ENCODE measurements around the gene BRINP2. TPM values are rescaled to one million over a fixed set of nuclear protein-coding genes. Genes with fewer than 3 reads are reported as not detected.

The BRINP2 gene
- total and polyA plus RNA-seq, 2 of the 13 experiments (the other 11 are each of a cell fraction or from before 2014, with no cell fraction given) = 0.08 to 0.20 TPM

DNA sequence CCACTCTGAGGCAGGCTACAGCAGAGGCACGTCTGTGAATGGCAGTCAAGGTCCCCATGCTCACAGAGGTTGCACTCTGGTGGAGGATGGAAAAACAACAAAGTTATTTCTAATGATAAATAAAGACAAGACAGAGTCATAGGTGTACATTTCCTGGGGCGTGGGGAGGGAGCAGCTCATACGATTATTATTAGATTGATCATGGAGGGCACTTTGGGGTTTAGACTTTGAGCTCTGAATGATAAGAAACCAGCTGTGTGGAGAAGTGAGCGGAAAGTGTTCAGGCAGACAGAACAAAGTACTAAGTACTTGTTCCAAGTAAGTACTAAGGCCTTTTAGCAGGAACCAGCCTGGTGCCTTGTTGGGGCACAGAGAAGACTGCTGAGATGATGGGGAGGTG is 86.8 kb downstream of the BRINP2 start (continued):
- no peak for TF ChIP-seq SP4 (CRISPR knock-in tag; IDR thresholded peaks at IDR 0.05)
- no peak for TF ChIP-seq SAP130 (CRISPR knock-in tag; IDR thresholded peaks at IDR 0.05; ENCODE audit: low read depth)
- TF ChIP-seq, protein P1, sequence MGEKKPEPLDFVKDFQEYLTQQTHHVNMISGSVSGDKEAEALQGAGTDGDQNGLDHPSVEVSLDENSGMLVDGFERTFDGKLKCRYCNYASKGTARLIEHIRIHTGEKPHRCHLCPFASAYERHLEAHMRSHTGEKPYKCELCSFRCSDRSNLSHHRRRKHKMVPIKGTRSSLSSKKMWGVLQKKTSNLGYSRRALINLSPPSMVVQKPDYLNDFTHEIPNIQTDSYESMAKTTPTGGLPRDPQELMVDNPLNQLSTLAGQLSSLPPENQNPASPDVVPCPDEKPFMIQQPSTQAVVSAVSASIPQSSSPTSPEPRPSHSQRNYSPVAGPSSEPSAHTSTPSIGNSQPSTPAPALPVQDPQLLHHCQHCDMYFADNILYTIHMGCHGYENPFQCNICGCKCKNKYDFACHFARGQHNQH (CRISPR knock-in tag; IDR thresholded peaks at IDR 0.05) = no peak
- TF ChIP-seq ZNF577 (CRISPR knock-in tag; IDR thresholded peaks at IDR 0.05; ENCODE audit: borderline replicate concordance, low read depth) = no peak
- TF ChIP-seq FOXK2 (IDR thresholded peaks at IDR 0.05) = no peak
- TF ChIP-seq, protein P2, sequence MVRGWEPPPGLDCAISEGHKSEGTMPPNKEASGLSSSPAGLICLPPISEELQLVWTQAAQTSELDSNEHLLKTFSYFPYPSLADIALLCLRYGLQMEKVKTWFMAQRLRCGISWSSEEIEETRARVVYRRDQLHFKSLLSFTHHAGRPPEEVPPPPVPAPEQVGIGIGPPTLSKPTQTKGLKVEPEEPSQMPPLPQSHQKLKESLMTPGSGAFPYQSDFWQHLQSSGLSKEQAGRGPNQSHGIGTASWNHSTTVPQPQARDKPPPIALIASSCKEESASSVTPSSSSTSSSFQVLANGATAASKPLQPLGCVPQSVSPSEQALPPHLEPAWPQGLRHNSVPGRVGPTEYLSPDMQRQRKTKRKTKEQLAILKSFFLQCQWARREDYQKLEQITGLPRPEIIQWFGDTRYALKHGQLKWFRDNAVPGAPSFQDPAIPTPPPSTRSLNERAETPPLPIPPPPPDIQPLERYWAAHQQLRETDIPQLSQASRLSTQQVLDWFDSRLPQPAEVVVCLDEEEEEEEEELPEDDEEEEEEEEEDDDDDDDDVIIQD (CRISPR knock-in tag; IDR thresholded peaks at IDR 0.05; ENCODE audit: low read depth) = no peak
- TF ChIP-seq ZNF251 (CRISPR knock-in tag; IDR thresholded peaks at IDR 0.05) = no peak

DNA sequence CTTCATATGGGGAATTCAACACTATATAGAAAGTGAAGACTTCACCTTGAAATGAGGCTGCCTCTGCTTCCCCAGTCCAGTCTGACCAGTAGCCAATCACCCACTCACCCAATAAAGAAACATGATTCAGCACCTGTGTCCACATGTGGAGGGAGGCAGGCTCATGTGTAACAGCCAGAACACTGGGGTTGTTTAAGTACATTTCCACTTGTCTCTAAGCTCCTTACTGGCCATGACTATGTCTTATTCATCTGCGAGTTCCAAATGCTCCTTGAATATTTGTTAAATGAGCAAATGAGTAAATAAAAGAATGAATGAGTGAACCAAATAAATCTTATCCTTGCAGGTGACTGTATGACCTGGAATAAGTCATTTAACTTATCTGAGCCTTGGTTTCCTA is 100.1 kb downstream of the BRINP2 start:
- H3K4me2 ChIP-seq (ENCODE audit: low read depth, low read length) = no peak overlapping the region
- no peak overlapping the region for H3K27ac ChIP-seq (ENCODE audit: extremely low read length, insufficient read depth, low read length)
- no peaks in the 10 kb centered on the region for H3K79me2 ChIP-seq (ENCODE audit: insufficient read depth, low read length)
- no peaks in the 10 kb centered on the region; a peak in 1 of 5 replicates for H3K27me3 ChIP-seq (ENCODE audit: control insufficient read depth in 1 of 2, insufficient read depth in 2 of 2, low read length in 2 of 2)
- no peaks in the 10 kb centered on the region for H3K9me3 ChIP-seq (ENCODE audit: low read length)
- ATAC-seq = no peak
- FAIRE-seq = no peak
- H3K4me3 ChIP-seq (replicated peaks in 1 of 3; ENCODE audit: insufficient read depth in 1 of 3, low read depth in 2 of 3, low read length in 3 of 3) = no peak overlapping the region
- WGBS (ENCODE audit: low lambda C conversion rate) = 0% methylated on average over 1 of the region's 1 CpG
- no peak overlapping the region for H3K9ac ChIP-seq (ENCODE audit: insufficient read depth, low read depth, low read length)
- H3K36me3 ChIP-seq (replicated peaks in 1 of 2; ENCODE audit: control insufficient read depth in 1 of 2, insufficient read depth in 2 of 2, low read length in 2 of 2) = no peaks in the 10 kb centered on the region
- BruUV-seq (replicated peaks) = no TSS peak
- in situ Hi-C loops (cut with HindIII; ENCODE audit: extremely low pct_ligation_motif_present, low pct_unique_long_range_greater_than_20kb) (no loop called here), intact Hi-C loops (cut with micrococcal nuclease; ENCODE audit: unreplicated experiment) (no loop called here)
- no peak overlapping the region for H2AFZ ChIP-seq (ENCODE audit: low read length)
- ChIA-PET CTCF (ENCODE audit: low intra/inter-chr PET ratio, low total read pairs) (no interaction called here), POLR2A (no interaction called here)
- no peaks in the 10 kb centered on the region for H3K4me1 ChIP-seq (ENCODE audit: insufficient read depth, low read length)
- no peak for DNase-seq (ENCODE audit: low spot score)
- H4K20me1 ChIP-seq (ENCODE audit: insufficient read depth, low read length) = no peaks in the 10 kb centered on the region
- TF ChIP-seq TCF7 (IDR thresholded peaks at IDR 0.05; ENCODE audit: low read depth) (no peak), CBX2 (IDR thresholded peaks at IDR 0.05; ENCODE audit: low read depth, low read length) (no peak), CBX2 (CRISPR knock-in tag; IDR thresholded peaks at IDR 0.05; ENCODE audit: low read depth) (no peak), REXO4 (CRISPR knock-in tag; IDR thresholded peaks at IDR 0.05; ENCODE audit: borderline replicate concordance) (no peak), SP4 (CRISPR knock-in tag; IDR thresholded peaks at IDR 0.05) (no peak), MAFG (CRISPR knock-in tag; IDR thresholded peaks at IDR 0.05) (no peak), ZNF687 (CRISPR knock-in tag; IDR thresholded peaks at IDR 0.05) (no peak), CSRNP1 (CRISPR knock-in tag; IDR thresholded peaks at IDR 0.05) (no peak)
- TF ChIP-seq, protein P2 (CRISPR knock-in tag; IDR thresholded peaks at IDR 0.05; ENCODE audit: low read depth) = no peak
